NCI-H1436 (cell line): ENCODE data around the gene SP8.
"Not testable (repeated sequence)": the region's sequence is repeated elsewhere in the genome, so short reads cannot be mapped to it uniquely, and the experiment has no call there.

Source experiments
- DNase-seq: peaks from one replicate; lab custom pipeline; 2025; lab: John Stamatoyannopoulos, UW

The SP8 gene

GRCh38 chr7:20786779-20787659 is at the start of gene SP8:
Gene SP8 (minus strand): TSS chr7:20786886. CDS start chr7:20786798, 88 bp downstream.
- DNase-seq: peak; percentile 78

- DNase-seq: not testable (repeated sequence)
Observed at GRCh38 chr7:20836424-20836823, 49.7 kb upstream of the SP8 start.

- DNase-seq: no peak
Observed at GRCh38 chr7:20835111-20835750, 48.5 kb upstream of the SP8 start.

- peak; percentile 5 for DNase-seq
Observed at GRCh38 chr7:20834656-20835055, 48.0 kb upstream of the SP8 start.

- no peak for DNase-seq
Observed at GRCh38 chr7:20831956-20832355, 45.3 kb upstream of the SP8 start.

GRCh38 chr7:20831451-20831850 is 44.8 kb upstream of the SP8 start:
- no peak for DNase-seq

GRCh38 chr7:20828947-20829346 is 42.3 kb upstream of the SP8 start:
- peak; percentile 84 for DNase-seq

GRCh38 chr7:20827172-20827571 is 40.5 kb upstream of the SP8 start:
- no peak for DNase-seq

- DNase-seq: no peak
Observed at GRCh38 chr7:20826243-20826642, 39.6 kb upstream of the SP8 start.

- no peak for DNase-seq
Observed at GRCh38 chr7:20825555-20825954, 38.9 kb upstream of the SP8 start.

- not testable (repeated sequence) for DNase-seq
Observed at GRCh38 chr7:20821390-20821789, 34.7 kb upstream of the SP8 start.

GRCh38 chr7:20816372-20816959 is 29.8 kb upstream of the SP8 start:
- no peak for DNase-seq

- no peak for DNase-seq
Observed at GRCh38 chr7:20804345-20804744, 17.7 kb upstream of the SP8 start.

GRCh38 chr7:20799566-20800366 is 13.1 kb upstream of the SP8 start:
- DNase-seq: peak; percentile 55

- DNase-seq: peak; percentile 20
Observed at GRCh38 chr7:20798694-20799121, 12.0 kb upstream of the SP8 start.

GRCh38 chr7:20798081-20798693 is 11.5 kb upstream of the SP8 start:
- DNase-seq: peak; percentile 74

GRCh38 chr7:20797462-20798080 is 10.9 kb upstream of the SP8 start:
- peak; percentile 21 for DNase-seq

GRCh38 chr7:20797042-20797461 is 10.4 kb upstream of the SP8 start:
- no peak for DNase-seq

- no peak for DNase-seq
Observed at GRCh38 chr7:20796500-20796899, 9.8 kb upstream of the SP8 start.

- DNase-seq: no peak
Observed at GRCh38 chr7:20795881-20796280, 9.2 kb upstream of the SP8 start.

GRCh38 chr7:20795361-20795760 is 8.7 kb upstream of the SP8 start:
- no peak for DNase-seq
